Melanocyte of skin (primary cell): ENCODE measurements around the gene TDRD9. TPM values are rescaled to one million over a fixed set of nuclear protein-coding genes. Genes with fewer than 3 reads are reported as not detected.

Experiments used
- small RNA-seq, 2 donors: library from RNA; depleted of rRNA; stranded (forward); fragments of <200 nt; gene quantifications; one replicate each; pipeline ENCODE3, GENCODE V24; 2012
- total RNA-seq, 2 donors: library from RNA; depleted of rRNA; stranded (reverse); fragments of >200 nt; gene quantifications; 2 replicates each; pipeline ENCODE4 v1.2.3, GENCODE V29; 2012

The TDRD9 gene
- 1 to 10 TPM in 1 of 2 donors, under 1 TPM in 1; 0.33 to 1.0 TPM for total RNA-seq

DNA sequence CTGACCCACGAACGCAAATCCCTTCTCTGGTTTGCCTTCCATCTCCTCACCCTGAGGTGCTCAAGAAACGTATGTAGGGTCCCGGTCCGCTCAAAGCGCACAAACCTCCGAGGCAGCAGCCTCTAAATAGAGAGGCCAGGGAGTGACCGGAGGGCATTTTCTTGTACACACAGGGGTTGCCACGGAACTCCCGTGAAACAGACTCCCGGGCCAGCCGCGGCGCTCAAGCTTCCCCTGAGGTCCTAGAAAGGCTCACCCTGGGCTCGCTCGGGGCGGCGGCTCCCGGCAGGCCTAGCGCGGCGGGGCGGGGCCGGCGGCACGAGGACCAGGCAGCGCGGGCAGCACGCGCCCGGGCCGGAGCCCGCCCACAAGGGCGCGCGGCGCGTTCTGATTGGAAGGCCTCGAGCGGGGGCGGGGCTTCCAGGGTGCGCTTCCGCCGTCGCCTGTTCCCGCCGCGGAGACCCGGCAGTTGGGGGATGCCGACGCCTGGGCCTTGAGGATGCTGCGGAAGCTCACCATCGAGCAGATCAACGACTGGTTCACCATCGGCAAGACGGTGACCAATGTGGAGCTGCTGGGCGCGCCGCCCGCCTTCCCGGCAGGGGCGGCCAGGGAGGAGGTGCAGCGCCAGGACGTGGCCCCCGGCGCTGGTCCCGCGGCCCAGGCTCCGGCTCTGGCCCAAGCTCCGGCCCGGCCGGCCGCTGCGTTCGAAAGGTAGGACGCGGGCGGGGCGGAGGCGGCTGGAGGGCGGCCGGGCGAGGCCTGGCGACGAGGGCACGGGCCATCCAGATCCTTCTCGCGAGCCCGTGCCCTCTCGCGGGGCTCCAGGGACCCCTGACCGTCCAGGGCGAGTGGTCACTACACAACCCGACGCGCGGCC, at the start of gene TDRD9:
TSS of gene TDRD9 (plus strand) at position 446 of the 880 bp plus-strand sequence. CDS start at position 500, 54 bp downstream.

DNA sequence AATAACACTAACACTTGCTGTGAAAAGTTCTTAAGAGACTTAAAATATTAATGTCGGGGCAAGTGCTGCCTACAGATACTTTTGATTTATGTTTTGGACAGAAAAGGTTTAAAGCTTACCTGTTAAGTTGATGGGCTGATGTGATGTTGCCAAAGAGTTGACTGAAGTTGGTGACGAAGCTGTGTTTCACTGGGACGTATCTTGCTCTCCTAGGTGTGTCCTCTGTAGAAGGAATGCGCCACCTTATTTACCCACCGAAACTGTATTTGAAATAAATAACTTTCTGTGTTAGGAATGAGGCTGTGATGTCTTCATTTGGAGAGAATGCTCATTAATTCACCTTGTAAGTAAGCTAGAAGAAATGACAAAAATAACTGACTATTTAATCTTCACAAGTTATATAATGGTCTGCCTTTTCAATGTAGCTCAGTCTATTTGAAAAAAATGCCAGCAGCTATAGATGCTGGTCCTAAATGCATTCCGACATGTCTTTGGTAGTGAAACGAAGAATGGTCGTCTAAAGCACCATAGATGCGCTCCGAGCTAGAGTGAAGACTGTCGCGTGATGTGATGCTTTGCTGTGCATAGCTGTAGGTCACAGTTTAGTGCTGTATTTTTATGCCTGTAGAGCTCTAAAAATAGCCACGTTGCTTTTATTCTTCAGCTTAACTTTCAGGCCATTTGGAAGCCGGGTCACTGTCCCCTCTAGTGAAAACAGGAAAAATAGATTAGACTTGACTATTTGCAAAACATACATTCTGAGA, 13.9 kb downstream of the TDRD9 start, which contains the start of gene RD3L:
TSS of gene RD3L (minus strand) at position 557 of the 764 bp plus-strand sequence. CDS start 834 bp downstream, outside the sequence.

GRCh38 chr14:104085032-104085888, 157.0 kb downstream of the TDRD9 start, which contains the start of gene ASPG:
Gene ASPG, plus strand, starts transcription at chr14:104085700. Its CDS starts 71 bp downstream, at chr14:104085771.

Small RNA genes within 50 kb of the gene (small RNA-seq; reads per million reads assigned to genes)
- 0.17 to 0.41 reads per million in 2 donors for gene RN7SL634P

Other genes with a start within 250 kb of the TDRD9 start
- gene XRCC3, start 213.0 kb upstream of the TDRD9 start, total RNA-seq = 10 to 100 TPM; 18.9 to 38.3 TPM
- gene ZFYVE21, start 212.6 kb upstream of the TDRD9 start, total RNA-seq = 10 to 100 TPM; 35.8 to 46.3 TPM
- gene PPP1R13B, start 80.9 kb upstream of the TDRD9 start, total RNA-seq = 1 to 10 TPM; 2.0 to 3.1 TPM
- gene RD3L, start 14.1 kb downstream of the TDRD9 start, total RNA-seq = not detected
- gene ASPG, start 157.2 kb downstream of the TDRD9 start, total RNA-seq = not detected
- gene KIF26A, start 210.1 kb downstream of the TDRD9 start, total RNA-seq = under 1 TPM; under 0.01 to 0.33 TPM